HG03095 (cell line): Measurements from ENCODE around the gene SEPHS1.
"Not testable (repeated sequence)": the region's sequence is repeated elsewhere in the genome, so short reads cannot be mapped to it uniquely, and the experiment has no call there.

Source experiments
- ATAC-seq: cut with Tn5 transposase; IDR thresholded peaks from one replicate; pipeline ENCODE4 v1.9.1; 2021; ENCODE audit warnings: moderate library complexity; ENCODE audit not compliant: unreplicated experiment

The SEPHS1 gene

GRCh38 chr10:13348216-13349017 is at the start of gene SEPHS1:
Gene SEPHS1 (minus strand): TSS chr10:13348293. CDS start chr10:13344950, 3,343 bp downstream.
- ATAC-seq, result peak; percentile 40

GRCh38 chr10:13397052-13397451 is 49.0 kb upstream of the SEPHS1 start:
- no peak for ATAC-seq

- ATAC-seq, result no peak
Measured at GRCh38 chr10:13396369-13396768, 48.3 kb upstream of the SEPHS1 start.

- ATAC-seq, result no peak
Measured at GRCh38 chr10:13395540-13395939, 47.4 kb upstream of the SEPHS1 start.

- no peak for ATAC-seq
Measured at GRCh38 chr10:13393640-13394039, 45.5 kb upstream of the SEPHS1 start.

- ATAC-seq, result no peak
Measured at GRCh38 chr10:13392701-13393100, 44.6 kb upstream of the SEPHS1 start.

GRCh38 chr10:13390604-13391522 is 42.8 kb upstream of the SEPHS1 start:
- ATAC-seq, result no peak

- no peak for ATAC-seq
Measured at GRCh38 chr10:13388478-13389230, 40.6 kb upstream of the SEPHS1 start.

GRCh38 chr10:13386021-13386420 is 37.9 kb upstream of the SEPHS1 start:
- ATAC-seq, result no peak

- no peak for ATAC-seq
Measured at GRCh38 chr10:13383399-13383761, 35.3 kb upstream of the SEPHS1 start.

GRCh38 chr10:13382703-13383398 is 34.8 kb upstream of the SEPHS1 start:
- ATAC-seq, result no peak

- ATAC-seq, result not testable (repeated sequence)
Measured at GRCh38 chr10:13379061-13379460, 31.0 kb upstream of the SEPHS1 start.

GRCh38 chr10:13376746-13377145 is 28.7 kb upstream of the SEPHS1 start:
- no peak for ATAC-seq

- ATAC-seq, result no peak
Measured at GRCh38 chr10:13376297-13376696, 28.2 kb upstream of the SEPHS1 start.

- no peak for ATAC-seq
Measured at GRCh38 chr10:13375791-13376190, 27.7 kb upstream of the SEPHS1 start.

GRCh38 chr10:13373644-13374043 is 25.6 kb upstream of the SEPHS1 start:
- ATAC-seq, result no peak

- ATAC-seq, result no peak
Measured at GRCh38 chr10:13372524-13372923, 24.4 kb upstream of the SEPHS1 start.

GRCh38 chr10:13371897-13372470 is 23.9 kb upstream of the SEPHS1 start:
- peak; percentile 87 for ATAC-seq

- no peak for ATAC-seq
Measured at GRCh38 chr10:13366891-13367290, 18.8 kb upstream of the SEPHS1 start.

GRCh38 chr10:13365831-13366230 is 17.7 kb upstream of the SEPHS1 start:
- no peak for ATAC-seq
